ENCODE measurements around the gene SLC1A2.

SLC1A2 gene

GRCh38 chr11:35419184-35419829 lies at the start of gene SLC1A2:
TSS of gene SLC1A2 (minus strand) at chr11:35419558. CDS start at chr11:35418966, 592 bp downstream.
- DNase-seq (ENCODE audit: low read depth), result no peak

- DNase-seq (ENCODE audit: low read depth), result no peak
Observed at GRCh38 chr11:35466058-35466457, 46.7 kb upstream of the SLC1A2 start.

- no peak for DNase-seq (ENCODE audit: low read depth)
Observed at GRCh38 chr11:35464308-35464707, 45.0 kb upstream of the SLC1A2 start.

DNA sequence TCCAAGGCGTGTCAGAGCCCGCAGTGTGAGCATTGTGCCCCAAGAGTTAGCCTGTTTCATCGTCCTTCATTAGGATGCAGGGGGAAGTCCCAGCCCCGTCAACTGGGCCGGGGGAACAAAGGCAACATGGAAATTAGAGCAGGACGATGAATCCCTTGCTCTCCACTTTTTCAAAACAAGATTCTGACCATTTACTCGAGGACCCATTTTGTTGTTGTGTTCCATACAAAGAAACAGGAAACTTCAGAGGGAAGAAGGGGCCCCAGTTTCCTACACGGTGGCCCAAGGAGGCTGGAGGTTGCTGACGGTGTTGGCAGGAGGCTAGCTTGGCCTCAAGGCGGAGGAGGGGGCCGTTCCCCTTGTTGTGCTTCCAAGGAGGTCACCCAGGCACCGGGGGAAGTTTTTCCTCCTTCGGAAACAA lies 44.0 kb upstream of the SLC1A2 start:
- DNase-seq (ENCODE audit: low read depth), result no peak

- no peak for DNase-seq (ENCODE audit: low read depth)
Observed at GRCh38 chr11:35461917-35462538, 42.7 kb upstream of the SLC1A2 start.

DNA sequence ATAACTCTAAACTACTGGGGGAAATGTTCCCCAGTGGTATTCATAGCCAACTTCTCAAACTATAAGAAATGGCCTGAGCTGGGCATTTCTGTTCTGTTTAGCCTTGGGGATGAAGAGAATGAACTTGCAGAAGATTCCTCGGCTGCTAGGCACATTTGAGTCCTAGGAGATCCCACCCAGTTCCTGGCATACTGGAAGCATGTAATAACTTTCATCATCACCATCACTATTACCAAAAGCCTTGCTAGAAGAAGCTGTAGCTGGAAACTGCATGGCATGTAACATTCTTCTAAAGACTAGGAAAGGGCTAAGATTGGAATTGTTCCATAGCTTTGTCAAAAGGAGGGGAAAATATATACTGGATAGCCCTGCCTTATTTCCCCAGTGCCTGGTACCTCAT lies 40.1 kb upstream of the SLC1A2 start:
- no peak for DNase-seq (ENCODE audit: low read depth)

DNA sequence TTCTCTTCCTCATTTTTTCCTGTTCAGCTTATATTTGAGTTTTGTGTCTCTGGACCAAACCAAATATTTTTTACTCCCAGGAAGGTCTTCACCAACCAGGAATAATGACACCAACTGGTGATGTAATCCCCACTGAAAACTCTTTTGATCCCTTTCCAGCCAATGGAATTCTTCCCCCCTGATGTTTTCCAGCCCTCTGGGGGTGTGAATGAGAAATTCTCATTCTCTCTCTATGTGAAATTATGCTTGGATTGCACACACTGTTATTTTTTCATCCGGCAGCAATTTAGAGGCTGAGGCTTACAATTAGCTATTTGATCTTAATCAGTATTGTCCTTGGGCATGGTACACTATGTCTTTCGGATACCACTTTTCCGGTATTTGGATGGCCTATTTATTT lies 39.5 kb upstream of the SLC1A2 start:
- no peak for DNase-seq (ENCODE audit: low read depth)

DNA sequence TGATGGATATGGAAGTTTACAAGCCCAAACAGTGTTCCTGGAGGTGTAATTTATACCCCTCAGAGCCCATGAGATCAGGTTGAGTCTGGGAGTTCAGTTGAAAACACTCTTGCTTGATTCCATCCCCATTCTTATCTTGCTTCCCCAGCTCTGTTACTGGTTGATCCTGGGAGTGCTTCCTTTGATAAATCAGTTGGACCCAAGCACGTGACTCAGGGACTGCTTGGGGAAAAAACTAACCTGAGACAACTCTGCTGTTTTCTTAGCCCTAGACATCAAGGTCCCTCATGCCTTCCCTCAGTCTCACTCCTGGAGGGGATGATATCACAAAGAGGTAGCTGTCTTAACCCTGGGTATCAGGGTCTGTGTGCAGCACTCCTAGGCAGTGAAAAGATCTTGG lies 35.0 kb upstream of the SLC1A2 start:
- no peak for DNase-seq (ENCODE audit: low read depth)

DNA sequence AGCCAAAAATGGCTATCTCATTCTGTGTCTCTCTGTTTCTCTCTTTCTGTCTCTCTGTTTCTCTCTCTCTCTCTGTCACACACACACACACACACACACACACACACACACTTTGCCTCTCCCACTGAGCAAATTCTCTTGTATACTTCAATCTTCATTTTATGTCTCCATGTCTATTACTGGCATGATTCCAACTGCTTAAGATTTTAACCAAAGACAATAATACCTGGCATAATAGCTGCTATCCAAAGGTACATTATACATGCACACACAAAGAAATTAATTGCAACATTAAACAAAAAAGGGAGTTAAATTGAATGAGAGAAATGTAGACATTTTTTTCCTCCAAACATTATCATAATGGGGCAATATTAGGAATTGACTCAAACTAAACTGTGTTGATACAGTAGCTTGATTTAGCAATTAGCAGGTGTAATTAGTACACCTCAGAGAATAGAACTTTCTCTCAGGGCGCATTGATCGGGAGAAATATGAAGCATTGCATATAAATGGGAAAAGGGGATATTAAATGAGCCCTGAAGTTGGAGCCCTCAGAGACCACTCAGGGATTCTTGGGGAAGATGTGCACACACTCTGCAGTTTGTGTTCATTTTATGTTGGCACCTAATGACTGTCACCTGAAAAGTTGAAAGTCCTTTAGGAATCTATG lies 17.4 kb upstream of the SLC1A2 start:
- no peak for DNase-seq (ENCODE audit: low read depth)

GRCh38 chr11:35433588-35433987 lies 14.2 kb upstream of the SLC1A2 start:
- DNase-seq (ENCODE audit: low read depth), result no peak

GRCh38 chr11:35432464-35432863 lies 13.1 kb upstream of the SLC1A2 start:
- no peak for DNase-seq (ENCODE audit: low read depth)

GRCh38 chr11:35427071-35427470 lies 7.7 kb upstream of the SLC1A2 start:
- no peak for DNase-seq (ENCODE audit: low read depth)

- DNase-seq (ENCODE audit: low read depth), result no peak
Observed at GRCh38 chr11:35426351-35426750, 7.0 kb upstream of the SLC1A2 start.

DNA sequence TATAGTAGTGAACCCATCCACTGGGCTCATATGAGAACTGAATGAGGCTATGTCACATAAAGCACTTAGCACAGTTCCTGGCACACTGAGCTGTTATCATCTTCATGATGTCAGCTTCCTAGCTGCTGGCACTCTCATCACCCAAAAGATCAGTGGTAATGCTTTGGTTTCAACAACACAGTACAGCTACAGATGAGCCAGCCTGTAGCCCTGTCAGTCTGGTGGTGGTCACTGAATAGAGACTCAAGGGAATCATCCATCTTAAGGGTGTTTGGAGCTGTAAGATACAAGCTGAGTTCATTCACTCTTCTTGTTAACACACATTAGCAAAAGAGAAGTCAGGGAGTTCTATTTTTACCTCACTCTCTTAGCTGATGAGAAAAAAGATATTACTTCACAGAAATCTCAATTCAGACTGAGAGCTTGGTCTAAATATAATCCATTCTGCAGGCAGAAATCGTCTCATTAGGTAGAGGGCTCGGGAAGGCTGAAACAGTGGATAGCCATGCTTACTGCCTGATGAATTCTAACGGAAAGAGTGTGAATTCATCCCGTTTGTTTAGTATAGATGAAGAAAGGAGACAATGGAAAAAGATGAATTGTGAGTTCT lies 6.3 kb upstream of the SLC1A2 start:
- DNase-seq (ENCODE audit: low read depth), result no peak

DNA sequence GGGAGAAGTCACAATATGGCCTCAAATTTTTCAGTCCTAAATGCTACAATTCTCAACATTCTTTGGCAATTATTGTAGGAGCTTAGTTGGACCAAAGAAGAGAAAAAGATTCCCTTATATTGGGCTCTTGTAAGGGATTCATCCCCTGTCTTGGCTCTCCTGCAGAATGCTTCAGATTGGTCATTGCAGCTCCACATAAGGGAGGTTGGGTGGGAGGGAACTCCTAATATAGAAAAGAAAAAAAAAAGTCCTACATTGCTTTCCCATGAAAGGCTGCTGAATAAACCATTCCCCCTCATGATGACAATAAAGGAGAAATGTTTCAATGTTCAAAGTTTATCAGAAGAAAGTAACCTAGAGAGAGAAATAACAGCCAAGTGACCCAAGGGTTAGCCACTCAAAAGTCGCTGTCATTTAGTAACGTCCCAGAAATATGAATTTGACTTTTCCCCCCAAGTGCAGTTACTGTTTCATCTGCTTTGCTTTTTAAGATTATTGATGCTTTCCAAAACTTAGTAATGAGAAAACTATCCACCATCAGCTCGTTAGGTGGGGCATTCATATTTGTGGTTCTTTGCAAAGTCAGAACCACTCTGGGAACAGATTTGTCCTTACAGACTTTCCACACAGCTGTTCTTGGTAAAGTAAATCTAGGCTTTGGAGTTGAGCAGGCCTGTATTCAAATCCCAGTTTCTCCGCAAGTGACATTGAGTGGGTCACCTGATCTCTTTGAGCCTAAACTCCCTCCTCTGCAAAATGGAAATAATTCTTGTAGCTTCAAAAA lies 5.0 kb upstream of the SLC1A2 start:
- no peak for DNase-seq (ENCODE audit: low read depth)

- no peak for DNase-seq (ENCODE audit: low read depth)
Observed at GRCh38 chr11:35420371-35420770, 1.0 kb upstream of the SLC1A2 start.

- no peak for DNase-seq (ENCODE audit: low read depth)
Observed at GRCh38 chr11:35419830-35420333, 524 bp upstream of the SLC1A2 start.

- no peak for DNase-seq (ENCODE audit: low read depth)
Observed at GRCh38 chr11:35418282-35419183, 825 bp downstream of the SLC1A2 start.

DNA sequence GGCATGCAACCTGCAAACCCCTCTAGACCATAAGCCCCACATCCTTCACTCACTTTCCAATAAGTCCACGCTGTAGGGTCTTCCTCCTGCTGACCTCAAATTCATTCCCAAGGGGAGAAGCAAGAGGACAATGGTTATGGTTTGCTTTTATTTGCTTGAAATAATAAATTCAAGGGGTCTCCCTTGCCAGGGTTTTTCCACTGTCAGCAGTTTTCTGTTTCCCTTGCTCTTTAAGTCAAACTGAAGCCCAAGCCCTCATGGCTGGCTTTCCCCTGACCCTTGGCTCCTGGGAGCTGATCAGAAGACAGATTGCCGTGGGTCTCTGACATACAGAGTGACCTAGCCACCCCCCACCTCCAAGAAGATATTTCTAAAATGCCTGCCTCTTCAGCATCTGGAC lies 3.9 kb downstream of the SLC1A2 start:
- DNase-seq (ENCODE audit: low read depth), result no peak

- DNase-seq (ENCODE audit: low read depth), result no peak
Observed at GRCh38 chr11:35414776-35415175, 4.6 kb downstream of the SLC1A2 start.

GRCh38 chr11:35414311-35414710 lies 5.0 kb downstream of the SLC1A2 start:
- DNase-seq (ENCODE audit: low read depth), result no peak

All from stimulated activated CD8-positive, alpha-beta memory T cell treated with anti-CD3 and anti-CD28 coated beads, Interleukin-7, amount 100 ng/mL, for 24 hours (primary cell).